H1 (cell line): ENCODE measurements around the gene PIM1. TPM values are rescaled to one million over a fixed set of nuclear protein-coding genes. Genes with fewer than 3 reads are reported as not detected.

ENCODE experiments used
- CTBP2 ChIP-seq: IDR thresholded peaks from 2 replicates; pipeline ENCODE4 v1.7.0; 2011; ENCODE audit warnings: borderline replicate concordance, mild to moderate bottlenecking, moderate library complexity, mixed read lengths, low read length; ENCODE audit not compliant: insufficient read depth, insufficient read length
- MAX ChIP-seq: IDR thresholded peaks from 2 replicates; pipeline ENCODE4 v1.6.1; 2012; ENCODE audit warnings: inconsistent platforms
- polyA plus RNA-seq, 7 experiments: library from polyadenylated mRNA; depleted of rRNA in 3 of 7; stranded (reverse) in 5 of 7; unstranded in 2 of 7; fragments of >200 nt in 5 of 7; fragments of 200-250 nt in 2 of 7; gene quantifications; 1 replicate in 5 of 7; 2 replicates in 1 of 7; 4 replicates in 1 of 7; pipeline versions ENCODE4 v1.2.1 to v1.2.3, GENCODE V29; 2011 to 2013; ENCODE audit warnings: missing spikeins in 2 of 7, mixed read lengths in 2 of 7
- total RNA-seq: library from RNA; stranded (reverse); fragmentation: NEBNext Ultra II Directional; extraction: Animal tissue kit (Norgen Biotek cat#: 25700); gene quantifications from 2 replicates; pipeline ENCODE4 v1.2.1, GENCODE V29; 2021
- TF ChIP-seq, protein P1 (sequence below): IDR thresholded peaks from 2 replicates; pipeline ENCODE4 v1.6.1; 2011; ENCODE audit warnings: low read depth, mild to moderate bottlenecking, low read length; ENCODE audit not compliant: insufficient read depth

Gene PIM1
- total and polyA plus RNA-seq, 2 of the 8 experiments (the other 6 are each of a cell fraction or from before 2014, with no cell fraction given), result 25.5 to 94.9 TPM

DNA sequence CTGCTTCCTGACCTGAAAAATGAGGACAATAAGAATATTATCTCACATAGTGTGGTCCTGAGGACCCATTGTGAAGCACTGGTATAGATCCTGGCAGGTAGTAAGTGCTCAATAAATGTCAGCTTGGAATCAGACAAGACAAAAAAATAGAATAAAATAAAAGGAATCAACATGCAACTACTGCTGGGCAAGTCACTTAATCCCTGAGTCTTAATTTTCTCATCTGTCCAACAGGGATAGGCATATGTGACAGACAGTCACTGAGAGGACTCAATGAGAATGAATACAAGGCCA, 38.0 kb upstream of the PIM1 start (continued):
- TF ChIP-seq, protein P1, sequence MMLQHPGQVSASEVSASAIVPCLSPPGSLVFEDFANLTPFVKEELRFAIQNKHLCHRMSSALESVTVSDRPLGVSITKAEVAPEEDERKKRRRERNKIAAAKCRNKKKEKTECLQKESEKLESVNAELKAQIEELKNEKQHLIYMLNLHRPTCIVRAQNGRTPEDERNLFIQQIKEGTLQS, result no peak
- no peak for TF ChIP-seq CTBP2
- TF ChIP-seq MAX, result no peak
